ENCODE data around the gene CSTF2. TPM values are rescaled to one million over a fixed set of nuclear protein-coding genes. Genes with fewer than 3 reads are reported as not detected.

Gene CSTF2
- total RNA-seq, 1 experiment from 2014 or later, result 19.5 TPM

DNA sequence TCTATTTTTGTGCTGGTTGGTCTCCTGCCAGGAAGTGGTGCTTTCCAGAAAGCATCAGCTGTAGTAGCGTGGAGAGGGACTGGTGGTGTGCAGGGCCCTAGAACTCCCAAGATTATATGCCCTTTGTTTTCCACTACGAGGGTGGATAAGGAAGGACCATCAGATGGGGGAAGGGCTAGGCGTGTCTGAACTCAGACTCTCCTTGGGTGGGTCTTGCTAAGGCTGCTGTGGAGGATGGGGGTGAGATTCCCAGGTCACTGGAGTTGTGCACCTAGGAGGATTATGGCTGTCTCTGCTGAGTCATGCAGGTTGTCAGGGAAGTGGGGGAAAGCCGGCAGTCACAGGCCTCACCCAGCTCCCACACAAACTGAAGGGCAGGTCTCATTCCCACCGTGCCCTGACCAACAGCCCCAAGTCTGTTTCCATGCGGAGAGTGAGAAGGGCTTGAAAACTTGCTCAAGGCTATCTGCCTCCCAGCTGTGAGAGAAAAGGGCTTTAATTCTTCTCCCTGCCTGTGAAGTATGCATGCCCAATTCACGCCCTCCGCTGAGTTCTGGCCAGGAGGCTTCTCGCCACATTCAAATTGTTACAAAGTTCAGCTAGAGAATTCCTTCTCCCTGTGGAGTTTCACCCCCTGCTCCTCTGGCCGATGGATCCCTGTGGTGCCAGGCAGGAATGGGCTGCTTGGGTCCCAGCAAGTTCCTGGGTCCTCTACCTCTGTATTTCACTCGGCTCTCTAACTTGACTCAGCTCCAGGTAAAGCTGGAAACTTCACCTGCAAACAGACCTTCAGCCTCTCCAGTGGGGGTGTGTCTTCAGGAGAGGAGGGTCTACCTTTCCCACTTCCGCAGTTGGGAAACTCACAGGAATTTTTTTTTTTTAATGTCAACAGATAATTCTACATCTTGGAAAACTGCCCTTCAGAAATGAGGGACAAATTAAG lies 7.7 kb upstream of the CSTF2 start:
- Histone ChIP-seq H3K36me3 (ENCODE audit: insufficient read depth, low read length) (no peaks in the 10 kb centered on the region), H3K4me2 (ENCODE audit: low read depth, low read length, poor library complexity, severe bottlenecking) (no peak overlapping the region), H3K4me1 (ENCODE audit: low read length) (no peaks in the 10 kb centered on the region), H3K27me3 (ENCODE audit: low read length) (no peaks in the 10 kb centered on the region), H3K79me2 (ENCODE audit: low read length) (no peaks in the 10 kb centered on the region), H3K9me2 (replicated peaks; ENCODE audit: insufficient read depth, low read length) (no peaks in the 10 kb centered on the region), H4K20me1 (ENCODE audit: insufficient read depth, low read depth, low read length) (no peaks in the 10 kb centered on the region), H2AFZ (ENCODE audit: low read length) (no peak overlapping the region), H3K9me3 (ENCODE audit: low read length) (no peaks in the 10 kb centered on the region), H3K4me3 (ENCODE audit: low read length) (no peak overlapping the region), H3K9ac (ENCODE audit: low read length) (no peak overlapping the region), H3K27ac (ENCODE audit: low read length) (no peak overlapping the region)
- DNase-seq, result no peak

DNA sequence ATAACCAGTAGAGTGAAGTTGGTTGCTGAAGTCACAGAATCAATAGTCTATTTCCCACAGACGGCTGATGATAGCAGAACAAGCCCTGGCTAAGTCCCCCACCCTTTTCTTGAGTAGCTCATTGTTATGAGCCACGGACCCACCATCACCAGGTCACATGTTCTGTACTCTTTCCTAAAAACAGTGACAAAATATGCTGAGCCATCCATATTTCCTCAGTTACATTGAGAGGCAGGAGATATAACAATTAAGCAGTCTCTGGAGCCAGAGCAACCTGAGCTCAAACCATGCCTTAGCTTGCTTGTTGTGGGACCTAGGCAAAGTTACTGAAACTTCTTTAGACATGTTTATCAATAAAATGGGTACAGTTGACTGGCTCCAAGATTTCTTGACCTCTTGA lies 2.9 kb upstream of the CSTF2 start:
- Histone ChIP-seq H3K9ac (ENCODE audit: low read length) (no peak overlapping the region), H3K27ac (ENCODE audit: low read length) (no peak overlapping the region), H3K4me1 (ENCODE audit: low read length) (peaks cover 11% of the 10 kb centered on the region), H3K27me3 (ENCODE audit: low read length) (no peaks in the 10 kb centered on the region), H4K20me1 (ENCODE audit: insufficient read depth, low read depth, low read length) (no peaks in the 10 kb centered on the region), H3K9me2 (replicated peaks; ENCODE audit: insufficient read depth, low read length) (no peaks in the 10 kb centered on the region), H3K36me3 (ENCODE audit: insufficient read depth, low read length) (no peaks in the 10 kb centered on the region), H3K4me2 (ENCODE audit: low read depth, low read length, poor library complexity, severe bottlenecking) (no peak overlapping the region), H2AFZ (ENCODE audit: low read length) (no peak overlapping the region), H3K79me2 (ENCODE audit: low read length) (peaks cover 14% of the 10 kb centered on the region), H3K9me3 (ENCODE audit: low read length) (no peaks in the 10 kb centered on the region), H3K4me3 (ENCODE audit: low read length) (no peak overlapping the region)
- DNase-seq, result no peak

DNA sequence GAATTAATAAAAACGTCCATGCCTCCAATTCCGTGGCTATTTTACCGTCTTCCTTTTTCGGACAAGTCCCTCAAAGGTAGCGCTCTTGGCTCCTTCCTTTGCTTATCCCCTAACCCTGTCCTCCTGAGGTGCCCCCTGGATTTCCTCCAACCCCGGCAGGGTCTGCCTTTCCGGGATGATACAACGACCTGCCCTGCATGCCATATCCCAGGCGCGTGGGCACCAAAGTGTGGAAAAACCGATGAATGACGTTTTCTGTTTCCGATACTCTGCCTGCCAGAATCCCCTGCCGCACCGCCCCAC lies 706 bp upstream of the CSTF2 start:
- no peak for DNase-seq
- Histone ChIP-seq H3K9me2 (replicated peaks; ENCODE audit: insufficient read depth, low read length) (no peaks in the 10 kb centered on the region), H3K4me2 (ENCODE audit: low read depth, low read length, poor library complexity, severe bottlenecking) (peak overlapping the region; percentile 82), H2AFZ (ENCODE audit: low read length) (peak overlapping the region; percentile 64), H3K36me3 (ENCODE audit: insufficient read depth, low read length) (peaks cover 6% of the 10 kb centered on the region), H3K4me1 (ENCODE audit: low read length) (peaks cover 11% of the 10 kb centered on the region), H3K4me3 (ENCODE audit: low read length) (peak overlapping the region; percentile 82), H3K9ac (ENCODE audit: low read length) (peak overlapping the region; percentile 77), H4K20me1 (ENCODE audit: insufficient read depth, low read depth, low read length) (no peaks in the 10 kb centered on the region), H3K27ac (ENCODE audit: low read length) (peak overlapping the region; percentile 52; the same call in 1 of the 2 replicates), H3K79me2 (ENCODE audit: low read length) (peaks cover 14% of the 10 kb centered on the region), H3K27me3 (ENCODE audit: low read length) (no peaks in the 10 kb centered on the region), H3K9me3 (ENCODE audit: low read length) (no peaks in the 10 kb centered on the region)

GRCh38 chrX:100829730-100830129 lies 9.5 kb downstream of the CSTF2 start:
- H3K79me2 ChIP-seq (ENCODE audit: low read length), result no peaks in the 10 kb centered on the region
- no peak overlapping the region for H3K4me2 ChIP-seq (ENCODE audit: low read depth, low read length, poor library complexity, severe bottlenecking)
- no peaks in the 10 kb centered on the region for H3K27me3 ChIP-seq (ENCODE audit: low read length)
- H3K36me3 ChIP-seq (ENCODE audit: insufficient read depth, low read length), result peaks cover 7% of the 10 kb centered on the region; the same call in 1 of the 2 replicates
- H3K9ac ChIP-seq (ENCODE audit: low read length), result no peak overlapping the region
- no peak overlapping the region for H3K27ac ChIP-seq (ENCODE audit: low read length)
- no peak overlapping the region for H2AFZ ChIP-seq (ENCODE audit: low read length)
- no peaks in the 10 kb centered on the region for H3K9me2 ChIP-seq (replicated peaks; ENCODE audit: insufficient read depth, low read length)
- no peaks in the 10 kb centered on the region for H4K20me1 ChIP-seq (ENCODE audit: insufficient read depth, low read depth, low read length)
- no peak overlapping the region for H3K4me3 ChIP-seq (ENCODE audit: low read length)
- H3K4me1 ChIP-seq (ENCODE audit: low read length), result no peaks in the 10 kb centered on the region
- no peak for DNase-seq
- H3K9me3 ChIP-seq (ENCODE audit: low read length), result no peaks in the 10 kb centered on the region

DNA sequence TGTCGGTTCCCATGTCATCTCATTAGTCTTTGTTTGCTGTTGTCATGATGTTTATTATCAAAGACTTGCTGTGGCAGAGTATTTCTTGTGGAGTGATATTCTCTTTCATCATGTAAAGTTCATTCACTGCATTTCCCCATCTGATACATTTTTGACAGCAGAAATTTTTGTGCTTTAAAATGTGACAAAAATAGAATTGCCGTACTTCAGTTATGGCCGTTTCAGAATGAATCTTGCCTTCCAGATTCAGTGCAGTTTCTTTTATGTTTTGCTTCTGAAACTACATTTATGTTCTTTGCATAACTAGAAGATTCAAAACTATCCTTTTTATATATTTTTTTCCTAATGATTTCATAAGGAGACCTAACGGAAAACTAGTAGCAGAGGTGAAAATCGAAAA lies 10.0 kb downstream of the CSTF2 start:
- Histone ChIP-seq H2AFZ (ENCODE audit: low read length) (no peak overlapping the region), H3K9me3 (ENCODE audit: low read length) (no peaks in the 10 kb centered on the region), H3K4me2 (ENCODE audit: low read depth, low read length, poor library complexity, severe bottlenecking) (no peak overlapping the region), H3K9me2 (replicated peaks; ENCODE audit: insufficient read depth, low read length) (no peaks in the 10 kb centered on the region), H3K9ac (ENCODE audit: low read length) (no peak overlapping the region), H3K79me2 (ENCODE audit: low read length) (no peaks in the 10 kb centered on the region), H3K27me3 (ENCODE audit: low read length) (no peaks in the 10 kb centered on the region), H3K27ac (ENCODE audit: low read length) (no peak overlapping the region), H3K4me1 (ENCODE audit: low read length) (no peaks in the 10 kb centered on the region), H4K20me1 (ENCODE audit: insufficient read depth, low read depth, low read length) (no peaks in the 10 kb centered on the region), H3K36me3 (ENCODE audit: insufficient read depth, low read length) (peaks cover 7% of the 10 kb centered on the region; the same call in 1 of the 2 replicates), H3K4me3 (ENCODE audit: low read length) (no peak overlapping the region)
- DNase-seq, result no peak

GRCh38 chrX:100830547-100830946 lies 10.4 kb downstream of the CSTF2 start:
- H3K9ac ChIP-seq (ENCODE audit: low read length), result no peak overlapping the region
- no peaks in the 10 kb centered on the region for H3K4me1 ChIP-seq (ENCODE audit: low read length)
- no peaks in the 10 kb centered on the region for H3K27me3 ChIP-seq (ENCODE audit: low read length)
- H3K27ac ChIP-seq (ENCODE audit: low read length), result no peak overlapping the region
- H2AFZ ChIP-seq (ENCODE audit: low read length), result no peak overlapping the region
- H3K9me2 ChIP-seq (replicated peaks; ENCODE audit: insufficient read depth, low read length), result no peaks in the 10 kb centered on the region
- peaks cover 7% of the 10 kb centered on the region; the same call in 1 of the 2 replicates for H3K36me3 ChIP-seq (ENCODE audit: insufficient read depth, low read length)
- no peaks in the 10 kb centered on the region for H3K79me2 ChIP-seq (ENCODE audit: low read length)
- H3K4me3 ChIP-seq (ENCODE audit: low read length), result no peak overlapping the region
- no peaks in the 10 kb centered on the region for H3K9me3 ChIP-seq (ENCODE audit: low read length)
- H4K20me1 ChIP-seq (ENCODE audit: insufficient read depth, low read depth, low read length), result no peaks in the 10 kb centered on the region
- DNase-seq, result no peak
- no peak overlapping the region for H3K4me2 ChIP-seq (ENCODE audit: low read depth, low read length, poor library complexity, severe bottlenecking)

DNA sequence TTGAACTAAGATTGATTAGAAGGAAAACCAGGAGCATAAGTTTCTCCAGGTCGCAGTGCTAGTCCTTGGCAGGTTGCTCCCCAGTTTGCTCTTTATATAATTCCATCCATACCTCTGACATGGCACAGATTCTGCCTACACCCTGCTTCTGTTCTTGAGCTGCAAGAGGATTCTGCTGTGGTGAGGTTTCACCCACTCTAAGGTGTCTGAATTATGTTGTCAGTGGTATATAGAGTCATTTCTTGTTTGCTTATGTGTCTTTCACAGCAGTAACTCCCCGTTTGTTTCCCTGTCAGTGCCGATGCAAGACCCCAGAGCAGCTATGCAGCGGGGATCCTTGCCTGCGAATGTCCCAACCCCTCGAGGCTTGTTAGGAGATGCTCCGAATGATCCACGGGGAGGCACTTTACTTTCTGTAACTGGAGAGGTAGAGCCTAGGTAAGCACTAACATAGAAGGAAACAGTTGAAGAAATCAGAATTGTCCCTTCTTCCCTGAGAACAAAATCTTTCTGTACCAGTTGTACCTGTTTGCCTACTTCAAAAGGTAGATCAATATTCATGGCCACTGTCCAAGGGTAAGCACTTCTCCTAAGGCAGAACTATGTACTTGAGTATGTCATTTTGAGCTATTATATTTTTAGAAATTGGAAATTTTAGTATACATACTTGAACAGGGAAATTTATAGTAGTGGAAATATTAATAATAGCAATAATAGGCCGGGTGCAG lies 11.2 kb downstream of the CSTF2 start:
- no peak overlapping the region for H3K4me2 ChIP-seq (ENCODE audit: low read depth, low read length, poor library complexity, severe bottlenecking)

GRCh38 chrX:100850317-100850716 lies 30.1 kb downstream of the CSTF2 start:
- Histone ChIP-seq H3K27ac (ENCODE audit: low read length) (no peak overlapping the region), H3K9ac (ENCODE audit: low read length) (no peak overlapping the region), H4K20me1 (ENCODE audit: insufficient read depth, low read depth, low read length) (no peaks in the 10 kb centered on the region), H3K4me2 (ENCODE audit: low read depth, low read length, poor library complexity, severe bottlenecking) (no peak overlapping the region), H3K4me3 (ENCODE audit: low read length) (no peak overlapping the region), H3K9me3 (ENCODE audit: low read length) (no peaks in the 10 kb centered on the region), H3K9me2 (replicated peaks; ENCODE audit: insufficient read depth, low read length) (no peaks in the 10 kb centered on the region), H3K79me2 (ENCODE audit: low read length) (no peaks in the 10 kb centered on the region), H3K27me3 (ENCODE audit: low read length) (no peaks in the 10 kb centered on the region), H3K4me1 (ENCODE audit: low read length) (no peaks in the 10 kb centered on the region), H3K36me3 (ENCODE audit: insufficient read depth, low read length) (no peaks in the 10 kb centered on the region), H2AFZ (ENCODE audit: low read length) (no peak overlapping the region)
- DNase-seq, result no peak

More for the DNA sequence above, 11.2 kb downstream of the CSTF2 start:
- Histone ChIP-seq H3K9ac (ENCODE audit: low read length) (no peak overlapping the region), H3K9me2 (replicated peaks; ENCODE audit: insufficient read depth, low read length) (no peaks in the 10 kb centered on the region), H3K4me3 (ENCODE audit: low read length) (no peak overlapping the region), H4K20me1 (ENCODE audit: insufficient read depth, low read depth, low read length) (no peaks in the 10 kb centered on the region), H3K9me3 (ENCODE audit: low read length) (no peaks in the 10 kb centered on the region), H3K4me1 (ENCODE audit: low read length) (no peaks in the 10 kb centered on the region), H3K27ac (ENCODE audit: low read length) (no peak overlapping the region), H3K36me3 (ENCODE audit: insufficient read depth, low read length) (peaks cover 7% of the 10 kb centered on the region; the same call in 1 of the 2 replicates), H3K27me3 (ENCODE audit: low read length) (no peaks in the 10 kb centered on the region), H3K79me2 (ENCODE audit: low read length) (no peaks in the 10 kb centered on the region), H2AFZ (ENCODE audit: low read length) (no peak overlapping the region)
- DNase-seq, result no peak
